Lung (tissue), 12 donors: ENCODE results near the gene SENP7. TPM values are rescaled to one million over a fixed set of nuclear protein-coding genes. Genes with fewer than 3 reads are reported as not detected.

Experiments
- ATAC-seq: fragments of 200-7000 bp; cut with Tn5 transposase; one replicate; pipeline ENCODE4 v1.9.1; 2020; ENCODE audit warnings: moderate number of reproducible peaks; ENCODE audit not compliant: insufficient read depth, low FRiP score
- DNase-seq, 3 donors: peaks; one replicate each; pipeline ENCODE4 v3.0.0-alpha.2; 2013 to 2017
- H3K27ac ChIP-seq, 2 donors: one replicate each; pipeline ENCODE4 v1.5.1; 2013; ENCODE audit warnings: mild to moderate bottlenecking in 2 of 2, moderate library complexity in 2 of 2, control low read depth in 1 of 2, inconsistent platforms in 1 of 2, low read depth in 1 of 2, low read length in 1 of 2
- H3K27me3 ChIP-seq, 3 donors: one replicate each; pipeline ENCODE4 v1.5.1; 2013; ENCODE audit warnings: low read length in 2 of 3; ENCODE audit not compliant: control insufficient read depth in 3 of 3, insufficient read depth in 3 of 3
- H3K36me3 ChIP-seq, 4 donors: one replicate each; pipeline ENCODE4 v1.5.1; 2013; ENCODE audit warnings: low read length in 4 of 4, mild to moderate bottlenecking in 1 of 4, moderate library complexity in 1 of 4; ENCODE audit not compliant: control insufficient read depth in 4 of 4, insufficient read depth in 4 of 4
- H3K4me1 ChIP-seq, 5 donors: one replicate each; pipeline ENCODE4 v1.5.1; 2013; ENCODE audit warnings: low read length in 5 of 5, mild to moderate bottlenecking in 2 of 5, moderate library complexity in 1 of 5; ENCODE audit not compliant: control insufficient read depth in 5 of 5, insufficient read depth in 5 of 5
- H3K4me3 ChIP-seq: one replicate; pipeline ENCODE4 v1.5.1; 2013; ENCODE audit warnings: mild to moderate bottlenecking, control low read depth, moderate library complexity
- H3K9ac ChIP-seq, 2 donors: one replicate each; pipeline ENCODE4 v1.5.1; 2013; ENCODE audit warnings: low read length in 2 of 2, control low read depth in 1 of 2; ENCODE audit not compliant: insufficient read depth in 1 of 2
- H3K9me3 ChIP-seq, 4 donors: one replicate each; pipeline ENCODE4 v1.5.1; 2013; ENCODE audit warnings: low read length in 3 of 4, mild to moderate bottlenecking in 1 of 4, moderate library complexity in 1 of 4; ENCODE audit not compliant: control insufficient read depth in 4 of 4, insufficient read depth in 3 of 4
- WGBS, 2 donors: extraction: QIAGEN DNeasy Blood & Tissue Kit; methylation state at CpG; one replicate each; pipeline ENCODE4 v1.1.7; 2013; 5-methylcytosine and 5-hydroxymethylcytosine counted together
- polyA plus RNA-seq, 2 donors: library from polyadenylated mRNA; stranded (reverse); fragments of 200-250 nt; gene quantifications; one replicate each; pipeline ENCODE4 v1.2.1, GENCODE V29; 2013
- total RNA-seq, 2 donors: library from RNA; depleted of rRNA in 1 of 2; stranded (reverse); fragments of >200 nt in 1 of 2; gene quantifications; one replicate each; pipeline ENCODE4 v1.2.1, GENCODE V29; 2014 to 2021
- TF ChIP-seq, protein P1 (sequence below): IDR thresholded peaks from 2 replicates; pipeline ENCODE4 v1.5.1; 2012; ENCODE audit warnings: mild to moderate bottlenecking; ENCODE audit errors: control extremely low read depth, extremely low read depth
- donor health status: control.
- donor health status: control.
- donor health status: Bipolar disorder and iron deficiency.
- donor health status: healthy.
- donor health status: DM: yes; HTN: yes; CAD: no.

SENP7 gene
- total and polyA plus RNA-seq, 4 donors = 6.0 to 73.9 (median 11.8) TPM

DNA sequence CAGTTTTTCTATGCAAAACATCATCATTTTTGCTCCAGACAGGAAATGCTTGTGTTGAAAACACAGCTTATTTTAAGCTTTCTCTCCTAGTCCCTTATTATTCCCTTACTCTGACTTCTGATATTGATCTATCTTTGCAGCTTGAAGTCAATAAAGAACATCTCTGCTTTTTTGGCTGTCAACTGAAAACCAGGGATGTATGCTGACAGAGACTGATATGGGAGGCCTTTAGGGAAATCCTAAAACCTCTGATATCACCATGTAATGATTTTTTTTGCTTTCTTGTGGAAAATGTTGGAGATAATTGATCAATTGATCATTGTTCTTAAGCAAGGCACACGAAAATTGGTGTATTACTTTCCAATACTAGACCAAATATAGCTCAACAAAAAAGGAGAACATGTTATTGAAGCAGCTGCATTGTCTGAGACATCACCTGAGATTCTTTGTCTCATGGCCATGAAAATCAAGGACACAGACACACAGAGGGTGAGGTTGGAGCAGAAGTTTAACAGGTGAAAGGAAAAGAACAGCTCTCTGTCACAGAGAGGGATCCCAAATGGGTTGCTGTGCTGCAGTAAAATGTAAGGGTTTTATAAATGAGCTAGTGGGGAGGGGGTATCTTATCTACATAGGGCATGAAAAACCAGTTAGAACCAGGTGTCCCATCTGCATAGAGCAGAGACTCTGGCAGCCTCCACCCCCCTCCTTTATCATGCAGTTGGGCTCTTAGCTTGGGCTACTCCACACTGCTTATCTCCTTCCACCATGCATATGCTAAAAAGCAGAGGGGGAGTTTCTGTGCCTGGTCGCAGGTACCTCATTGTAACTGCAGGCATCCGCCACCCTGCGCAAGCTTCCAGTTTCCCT is 17.0 kb upstream of the SENP7 start:
- TF ChIP-seq, protein P1, sequence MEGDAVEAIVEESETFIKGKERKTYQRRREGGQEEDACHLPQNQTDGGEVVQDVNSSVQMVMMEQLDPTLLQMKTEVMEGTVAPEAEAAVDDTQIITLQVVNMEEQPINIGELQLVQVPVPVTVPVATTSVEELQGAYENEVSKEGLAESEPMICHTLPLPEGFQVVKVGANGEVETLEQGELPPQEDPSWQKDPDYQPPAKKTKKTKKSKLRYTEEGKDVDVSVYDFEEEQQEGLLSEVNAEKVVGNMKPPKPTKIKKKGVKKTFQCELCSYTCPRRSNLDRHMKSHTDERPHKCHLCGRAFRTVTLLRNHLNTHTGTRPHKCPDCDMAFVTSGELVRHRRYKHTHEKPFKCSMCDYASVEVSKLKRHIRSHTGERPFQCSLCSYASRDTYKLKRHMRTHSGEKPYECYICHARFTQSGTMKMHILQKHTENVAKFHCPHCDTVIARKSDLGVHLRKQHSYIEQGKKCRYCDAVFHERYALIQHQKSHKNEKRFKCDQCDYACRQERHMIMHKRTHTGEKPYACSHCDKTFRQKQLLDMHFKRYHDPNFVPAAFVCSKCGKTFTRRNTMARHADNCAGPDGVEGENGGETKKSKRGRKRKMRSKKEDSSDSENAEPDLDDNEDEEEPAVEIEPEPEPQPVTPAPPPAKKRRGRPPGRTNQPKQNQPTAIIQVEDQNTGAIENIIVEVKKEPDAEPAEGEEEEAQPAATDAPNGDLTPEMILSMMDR = no peak
- no peak for DNase-seq
- no peak overlapping the region for H3K27ac ChIP-seq

DNA sequence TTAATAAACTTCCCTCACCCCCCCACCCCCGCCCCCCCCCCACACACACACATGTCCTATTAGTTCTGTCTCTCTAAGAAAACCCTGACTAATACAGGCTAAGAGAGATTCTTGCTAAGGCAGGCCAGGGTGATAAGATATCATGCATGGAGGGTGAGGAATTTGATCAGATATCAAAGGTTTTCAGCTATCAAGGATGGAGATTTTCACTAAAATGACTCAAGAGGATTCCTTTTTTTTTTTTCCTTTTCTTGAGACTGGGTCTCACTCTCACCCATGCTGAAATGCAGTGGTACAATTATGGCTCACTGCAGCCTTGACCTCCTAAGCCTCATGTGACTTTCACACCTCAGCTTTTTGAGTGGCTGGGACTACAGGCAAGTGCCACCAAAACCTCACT is 14.9 kb upstream of the SENP7 start:
- Histone ChIP-seq H3K9ac (no peak overlapping the region), H3K36me3 (no peaks in the 10 kb centered on the region), H3K4me1 (no peaks in the 10 kb centered on the region), H3K27me3 (no peaks in the 10 kb centered on the region), H3K9me3 (peaks cover 0 to 3% (median 0%) of the 10 kb centered on the region in 4 donors), H3K4me3 (no peak overlapping the region), H3K27ac (no peak overlapping the region)
- DNase-seq (no peak), ATAC-seq (no peak)
- 38 to 80% methylated on average over 1 of the region's 1 CpG for WGBS, 2 donors
- TF ChIP-seq, protein P1 = no peak

More for the DNA sequence above, 17.0 kb upstream of the SENP7 start:
- 88 to 90% methylated on average over 4 of the region's 4 CpGs for WGBS, 2 donors
- H3K9ac ChIP-seq = no peak overlapping the region
- no peaks in the 10 kb centered on the region for H3K36me3 ChIP-seq
- no peak overlapping the region for H3K4me3 ChIP-seq
- peaks cover 0 to 3% (median 0%) of the 10 kb centered on the region in 4 donors for H3K9me3 ChIP-seq
- ATAC-seq = no peak
- no peaks in the 10 kb centered on the region for H3K4me1 ChIP-seq
- H3K27me3 ChIP-seq = no peaks in the 10 kb centered on the region

DNA sequence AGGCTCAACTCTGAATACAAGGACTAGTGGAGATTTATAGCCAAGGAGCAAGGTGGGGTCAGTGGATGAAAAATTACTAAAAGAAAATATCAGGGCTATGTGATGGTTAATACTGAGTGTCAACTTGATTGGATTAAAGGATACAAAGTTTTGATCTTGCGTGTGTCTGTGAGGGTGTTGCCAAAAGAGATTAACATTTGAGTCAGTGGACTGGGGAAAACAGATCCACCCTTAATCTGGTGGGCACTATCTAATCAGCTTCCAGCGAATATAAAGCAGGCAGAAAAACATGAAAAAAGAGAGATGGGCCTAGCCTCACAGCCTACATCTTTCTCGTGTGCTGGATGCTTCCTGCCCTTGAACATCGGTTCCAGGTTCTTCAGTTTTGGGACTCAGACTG is 14.4 kb upstream of the SENP7 start:
- H3K27ac ChIP-seq = no peak overlapping the region
- no peak overlapping the region for H3K4me3 ChIP-seq
- DNase-seq (no peak), ATAC-seq (no peak)
- 88 to 95% methylated on average over 4 of the region's 4 CpGs for WGBS, 2 donors
- H3K9ac ChIP-seq = no peak overlapping the region
- H3K4me1 ChIP-seq = no peaks in the 10 kb centered on the region
- no peaks in the 10 kb centered on the region for H3K36me3 ChIP-seq
- TF ChIP-seq, protein P1 = no peak
- H3K27me3 ChIP-seq = peaks cover 0 to 1% (median 0%) of the 10 kb centered on the region in 3 donors
- peaks cover 0 to 3% (median 0%) of the 10 kb centered on the region in 4 donors for H3K9me3 ChIP-seq
